SU-DHL-6 (cell line): ENCODE measurements around the gene GPR33.
"Not testable (repeated sequence)": the region's sequence is repeated elsewhere in the genome, so short reads cannot be mapped to it uniquely, and the experiment has no call there.

Source experiments
- H2AFZ ChIP-seq: fragments of 200-600 bp; sonication (generic); 2 replicates; pipeline ENCODE4 v1.6.1; 2014; ENCODE audit warnings: low read depth, mild to moderate bottlenecking, moderate library complexity, mixed read lengths, antibody characterized with exemption, low read length; ENCODE audit not compliant: severe bottlenecking
- H3F3A ChIP-seq: fragments of 200-600 bp; shearing (Covaris generic); 2 replicates; pipeline ENCODE4 v1.6.0; 2016; ENCODE audit warnings: antibody characterized with exemption, mild to moderate bottlenecking; ENCODE audit not compliant: insufficient read depth
- H3K27ac ChIP-seq: fragments of 200-600 bp; sonication (generic); 2 replicates; pipeline ENCODE4 v1.5.1; 2016; ENCODE audit warnings: low read depth, mild to moderate bottlenecking, low read length, moderate library complexity, mixed read lengths
- H3K27me3 ChIP-seq: fragments of 200-600 bp; sonication (generic), shearing (Covaris generic); 2 replicates; pipeline ENCODE4 v1.6.0; 2014; ENCODE audit warnings: mild to moderate bottlenecking, low read length
- H3K36me3 ChIP-seq: fragments of 200-600 bp; sonication (generic); 2 replicates; pipeline ENCODE4 v1.6.1; 2014; ENCODE audit warnings: mild to moderate bottlenecking, low read length, mixed read lengths
- H3K4me2 ChIP-seq: fragments of 300-600, 200-600 bp; shearing (Covaris generic), sonication (generic); 2 replicates; pipeline ENCODE4 v1.6.0; 2014; ENCODE audit warnings: low read length, low read depth, mild to moderate bottlenecking; ENCODE audit not compliant: poor library complexity, severe bottlenecking
- H3K4me3 ChIP-seq: fragments of 200-600 bp; sonication (generic); 2 replicates; pipeline ENCODE4 v1.5.1; 2014; ENCODE audit warnings: antibody characterized with exemption, low read length, mild to moderate bottlenecking, mixed read lengths; ENCODE audit not compliant: insufficient read depth, poor library complexity, severe bottlenecking
- H3K79me2 ChIP-seq: fragments of 200-600 bp; sonication (generic); 2 replicates; pipeline ENCODE4 v1.6.1; 2014; ENCODE audit warnings: mild to moderate bottlenecking, low read length, moderate library complexity; ENCODE audit not compliant: insufficient read depth
- H3K9ac ChIP-seq: fragments of 200-600 bp; sonication (generic); 2 replicates; pipeline ENCODE4 v1.7.0; 2014; ENCODE audit warnings: mild to moderate bottlenecking, low read length
- H3K9me2 ChIP-seq: fragments of 200-600 bp; sonication (generic); replicated peaks from 2 replicates; pipeline ENCODE4 v1.6.1; 2014; ENCODE audit warnings: low read length; ENCODE audit not compliant: insufficient read depth
- H3K9me3 ChIP-seq: fragments of 200-600 bp; sonication (generic); 2 replicates; pipeline ENCODE4 v1.6.1; 2014; ENCODE audit warnings: low read length, mixed read lengths; ENCODE audit not compliant: insufficient read depth
- H4K20me1 ChIP-seq: fragments of 200-600 bp; sonication (generic); 2 replicates; pipeline ENCODE4 v1.6.1; 2014; ENCODE audit warnings: low read depth, mild to moderate bottlenecking, antibody characterized with exemption, low read length, moderate library complexity, mixed read lengths
- CTCF ChIP-seq: fragments of 200-600 bp; sonication (generic); IDR thresholded peaks from one replicate; pipeline ENCODE4 v1.5.1; 2017; ENCODE audit warnings: antibody characterized with exemption, mild to moderate bottlenecking, low read length, moderate library complexity; ENCODE audit not compliant: insufficient read depth, poor library complexity, severe bottlenecking
- EZH2phosphoT487 ChIP-seq: fragments of 200-600 bp; sonication (generic), shearing (Covaris generic); conservative IDR thresholded peaks from 2 replicates; pipeline ENCODE4 v1.6.1; 2018; ENCODE audit warnings: mild to moderate bottlenecking, antibody characterized with exemption, low read length, moderate library complexity, mixed read lengths

Gene GPR33

GRCh38 chr14:31440280-31440679 lies 47.6 kb downstream of the GPR33 start:
- Histone ChIP-seq H3K9me2 (no peaks in the 10 kb centered on the region), H3K27ac (no peak overlapping the region), H4K20me1 (no peaks in the 10 kb centered on the region), H2AFZ (no peak overlapping the region), H3K79me2 (no peaks in the 10 kb centered on the region), H3K9me3 (no peaks in the 10 kb centered on the region), H3K27me3 (no peaks in the 10 kb centered on the region), H3K9ac (no peak overlapping the region), H3K4me2 (no peak overlapping the region), H3F3A (no peaks in the 10 kb centered on the region; the same call in 1 of the 2 replicates), H3K4me3 (no peak overlapping the region), H3K36me3 (peaks cover 8% of the 10 kb centered on the region)
- TF ChIP-seq EZH2phosphoT487 (no peak), CTCF (no peak)

- Histone ChIP-seq H4K20me1 (no peaks in the 10 kb centered on the region), H3K9me2 (no peaks in the 10 kb centered on the region), H3K9ac (no peak overlapping the region), H3F3A (no peaks in the 10 kb centered on the region; the same call in 1 of the 2 replicates), H2AFZ (no peak overlapping the region), H3K4me3 (no peak overlapping the region), H3K79me2 (no peaks in the 10 kb centered on the region), H3K36me3 (peaks cover 5% of the 10 kb centered on the region), H3K27ac (no peak overlapping the region), H3K4me2 (no peak overlapping the region), H3K27me3 (no peaks in the 10 kb centered on the region), H3K9me3 (no peaks in the 10 kb centered on the region)
- TF ChIP-seq EZH2phosphoT487 = no peak
- TF ChIP-seq CTCF = no peak
Observed at GRCh38 chr14:31439561-31439960, 48.3 kb downstream of the GPR33 start.

DNA sequence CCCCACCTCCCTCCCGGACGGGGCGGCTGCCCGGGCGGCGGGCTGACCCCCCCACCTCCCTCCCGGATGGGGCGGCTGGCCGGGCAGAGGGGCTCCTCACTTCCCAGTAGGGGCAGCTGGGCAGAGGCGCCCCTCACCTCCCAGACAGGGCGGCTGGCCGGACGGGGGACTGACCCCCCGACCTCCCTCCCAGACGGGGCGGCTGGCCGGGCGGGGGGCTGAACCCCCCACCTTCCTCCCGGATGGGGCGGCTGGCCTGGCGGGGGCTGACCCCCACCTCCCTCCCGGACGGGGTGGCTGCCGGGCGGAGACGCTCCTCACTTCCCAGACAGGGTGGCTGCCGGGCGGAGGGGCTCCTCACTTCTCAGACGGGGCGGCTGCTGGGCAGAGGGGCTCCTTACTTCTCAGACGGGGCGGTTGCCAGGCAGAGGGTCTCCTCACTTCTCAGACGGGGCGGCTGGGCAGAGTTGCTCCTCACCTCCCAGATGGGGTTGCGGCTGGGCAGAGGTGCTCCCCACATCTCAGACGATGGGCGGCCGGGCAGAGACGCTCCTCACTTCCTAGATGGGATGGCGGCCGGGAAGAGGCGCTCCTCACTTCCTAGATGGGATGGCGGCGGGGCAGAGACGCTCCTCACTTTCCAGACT lies 50.7 kb downstream of the GPR33 start:
- H3K9me3 ChIP-seq, H3K27me3 ChIP-seq, H3K9ac ChIP-seq, H3K79me2 ChIP-seq, H3K36me3 ChIP-seq, H3K4me3 ChIP-seq, H3K9me2 ChIP-seq, H3K4me2 ChIP-seq, H2AFZ ChIP-seq, H3K27ac ChIP-seq, H3F3A ChIP-seq, H4K20me1 ChIP-seq: not testable (repeated sequence)

DNA sequence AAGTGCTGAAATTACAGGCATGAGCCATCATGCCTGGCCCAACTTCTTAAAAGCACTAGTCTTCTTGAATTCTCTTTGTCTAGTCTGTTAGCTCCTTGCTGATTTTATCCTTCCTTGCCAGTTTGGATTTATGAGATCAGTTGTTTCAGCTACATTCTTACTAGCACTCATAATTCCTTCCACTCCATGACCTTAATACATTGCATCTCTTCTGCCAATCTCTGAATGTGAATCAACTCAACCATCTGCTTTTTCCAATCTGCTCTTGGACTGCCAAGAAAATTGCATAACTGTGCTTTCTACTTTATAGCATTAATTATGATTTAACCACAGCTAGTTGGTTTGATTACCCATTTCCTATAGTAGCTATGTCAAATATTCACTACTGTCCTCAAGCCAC lies 52.6 kb downstream of the GPR33 start:
- H3K79me2 ChIP-seq = no peaks in the 10 kb centered on the region

More for the DNA sequence above, 52.6 kb downstream of the GPR33 start:
- no peak overlapping the region for H3K4me3 ChIP-seq
- no peaks in the 10 kb centered on the region for H3F3A ChIP-seq
- H3K36me3 ChIP-seq = no peaks in the 10 kb centered on the region
- TF ChIP-seq CTCF (no peak), EZH2phosphoT487 (no peak)
- H3K9ac ChIP-seq = no peak overlapping the region
- H3K27me3 ChIP-seq = no peaks in the 10 kb centered on the region
- no peaks in the 10 kb centered on the region for H3K9me3 ChIP-seq
- no peaks in the 10 kb centered on the region for H4K20me1 ChIP-seq
- H2AFZ ChIP-seq = no peak overlapping the region
- no peak overlapping the region for H3K27ac ChIP-seq
- no peak overlapping the region for H3K4me2 ChIP-seq
- no peaks in the 10 kb centered on the region for H3K9me2 ChIP-seq
